Measurements from ENCODE around the gene ACOXL. TPM values are rescaled to one million over a fixed set of nuclear protein-coding genes. Genes with fewer than 3 reads are reported as not detected.

Gene ACOXL
- total RNA-seq, 2 donors from 2014 or later, result 11.7 to 12.3 TPM

DNA sequence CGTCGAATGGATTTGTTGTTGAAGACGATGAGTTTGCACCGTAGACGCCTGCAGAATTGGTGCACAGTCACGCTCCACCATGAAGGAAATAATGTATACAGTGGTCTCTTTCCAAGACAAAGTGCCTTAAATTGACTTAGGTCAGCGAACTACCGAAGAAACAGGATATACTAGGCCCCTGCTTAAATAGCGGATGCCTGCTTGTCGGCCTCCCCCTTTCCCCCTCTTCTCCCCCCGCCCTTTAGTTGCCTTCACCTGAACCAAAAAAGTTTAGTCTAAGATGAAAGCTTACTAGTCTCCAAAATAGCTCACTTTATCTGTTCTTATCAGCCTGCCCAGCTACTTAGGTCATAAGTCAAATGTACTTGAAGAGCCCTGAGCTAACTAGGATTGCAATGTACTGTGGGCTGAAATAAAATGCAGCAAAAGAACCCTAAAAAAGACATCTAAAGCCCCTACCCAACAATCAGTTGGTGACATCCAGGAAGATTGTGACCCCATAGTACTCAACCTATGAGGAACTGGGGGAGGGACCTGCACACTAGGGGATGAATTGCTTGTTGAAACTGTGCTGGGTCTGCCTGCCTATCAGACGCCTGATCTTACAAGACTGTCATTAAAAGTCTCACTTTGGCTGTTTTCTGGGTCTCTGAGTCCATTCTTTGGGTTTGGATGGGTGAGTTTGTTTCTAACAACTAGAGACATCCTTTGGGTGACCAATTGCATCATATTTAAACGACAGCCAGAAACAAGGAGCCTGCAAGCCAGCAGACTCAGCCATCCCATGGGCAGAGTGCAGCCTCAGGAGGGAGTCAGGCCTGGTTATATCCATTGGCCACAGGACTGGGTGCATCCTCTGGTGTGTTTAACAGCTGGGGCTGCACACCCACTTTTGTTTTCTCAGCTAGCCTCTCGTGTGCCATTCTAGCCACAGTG lies 14.5 kb downstream of the ACOXL start:
- 93 to 96% methylated on average over 11 to 14 of the region's 14 CpGs for WGBS, 2 experiments (ENCODE audit: insufficient coverage in 1 of 2, insufficient read length in 1 of 2)
- Histone ChIP-seq H3K27ac (ENCODE audit: low read depth, low read length) (no peak overlapping the region), H3K4me3 (ENCODE audit: low read length) (no peak overlapping the region), H3K27me3 (ENCODE audit: control insufficient read depth, insufficient read depth, low read length, poor library complexity, severe bottlenecking) (no peaks in the 10 kb centered on the region), H3K4me1 (ENCODE audit: control insufficient read depth, insufficient read depth, low read length) (peaks cover 21% of the 10 kb centered on the region), H3K36me3 (ENCODE audit: control insufficient read depth, insufficient read depth, low read length) (no peaks in the 10 kb centered on the region), H3K9me3 (ENCODE audit: control insufficient read depth, low read length) (no peaks in the 10 kb centered on the region), H3K9ac (ENCODE audit: extremely low read depth, low read length, poor library complexity, severe bottlenecking) (no peak overlapping the region)
- H3K36me3 Mint-ChIP-seq (ENCODE audit: low read depth), result no peaks in the 10 kb centered on the region
- no peaks in the 10 kb centered on the region for H3K27me3 Mint-ChIP-seq (ENCODE audit: insufficient read depth)
- no peak for TF ChIP-seq CTCF (conservative IDR thresholded peaks at IDR 0.05)
- H3K9me3 Mint-ChIP-seq, result no peaks in the 10 kb centered on the region
- H3K4me3 Mint-ChIP-seq, result no peak overlapping the region
- H3K27ac Mint-ChIP-seq, result no peak overlapping the region
- DNase-seq, result no peak
- H3K4me1 Mint-ChIP-seq, result peaks cover 54% of the 10 kb centered on the region

GRCh38 chr2:110747522-110748488 lies 15.4 kb downstream of the ACOXL start:
- Histone ChIP-seq H3K4me3 (ENCODE audit: low read length) (no peak overlapping the region), H3K27ac (ENCODE audit: low read depth, low read length) (no peak overlapping the region)

More at GRCh38 chr2:110747522-110748488, 15.4 kb downstream of the ACOXL start:
- Histone ChIP-seq H3K27me3 (ENCODE audit: control insufficient read depth, insufficient read depth, low read length, poor library complexity, severe bottlenecking) (no peaks in the 10 kb centered on the region), H3K9me3 (ENCODE audit: control insufficient read depth, low read length) (no peaks in the 10 kb centered on the region), H3K9ac (ENCODE audit: extremely low read depth, low read length, poor library complexity, severe bottlenecking) (no peak overlapping the region), H3K4me1 (ENCODE audit: control insufficient read depth, insufficient read depth, low read length) (peaks cover 21% of the 10 kb centered on the region), H3K36me3 (ENCODE audit: control insufficient read depth, insufficient read depth, low read length) (no peaks in the 10 kb centered on the region)
- Mint-ChIP-seq H3K4me1 (peaks cover 50% of the 10 kb centered on the region), H3K27ac (no peak overlapping the region), H3K9me3 (no peaks in the 10 kb centered on the region), H3K36me3 (ENCODE audit: low read depth) (no peaks in the 10 kb centered on the region), H3K4me3 (no peak overlapping the region), H3K27me3 (ENCODE audit: insufficient read depth) (no peaks in the 10 kb centered on the region)
- 80 to 97% methylated on average over 5 to 8 of the region's 8 CpGs for WGBS, 2 experiments (ENCODE audit: insufficient coverage in 1 of 2, insufficient read length in 1 of 2)
- no peak for DNase-seq
- no peak for TF ChIP-seq CTCF (conservative IDR thresholded peaks at IDR 0.05)
